Measurements from ENCODE around the gene CISH.
A peak's percentile ranks its signal among the peaks of the same experiment; 100 is the strongest.

Gene CISH

GRCh38 chr3:50637011-50637410 is 25.4 kb upstream of the CISH start:
- no peak for DNase-seq (ENCODE audit: low spot score)

- no peak for DNase-seq (ENCODE audit: low spot score)
Measured at GRCh38 chr3:50635066-50635465, 23.5 kb upstream of the CISH start.

GRCh38 chr3:50633230-50633790 is 21.7 kb upstream of the CISH start:
- no peak for DNase-seq (ENCODE audit: low spot score)

GRCh38 chr3:50632450-50632849 is 20.9 kb upstream of the CISH start:
- DNase-seq (ENCODE audit: low spot score) = no peak

- DNase-seq (ENCODE audit: low spot score) = no peak
Measured at GRCh38 chr3:50630877-50631276, 19.3 kb upstream of the CISH start.

GRCh38 chr3:50630394-50630793 is 18.8 kb upstream of the CISH start:
- no peak for DNase-seq (ENCODE audit: low spot score)

- no peak for DNase-seq (ENCODE audit: low spot score)
Measured at GRCh38 chr3:50628601-50629000, 17.0 kb upstream of the CISH start.

- peak; percentile 79 for DNase-seq (ENCODE audit: low spot score)
Measured at GRCh38 chr3:50627407-50628051, 16.0 kb upstream of the CISH start.

- DNase-seq (ENCODE audit: low spot score) = no peak
Measured at GRCh38 chr3:50626401-50626800, 14.8 kb upstream of the CISH start.

- DNase-seq (ENCODE audit: low spot score) = no peak
Measured at GRCh38 chr3:50625231-50626182, 13.9 kb upstream of the CISH start.

GRCh38 chr3:50624634-50625033 is 13.1 kb upstream of the CISH start:
- no peak for DNase-seq (ENCODE audit: low spot score)

- peak; percentile 22 for DNase-seq (ENCODE audit: low spot score)
Measured at GRCh38 chr3:50623840-50624474, 12.4 kb upstream of the CISH start.

- DNase-seq (ENCODE audit: low spot score) = no peak
Measured at GRCh38 chr3:50622881-50623280, 11.3 kb upstream of the CISH start.

GRCh38 chr3:50620820-50621219 is 9.2 kb upstream of the CISH start:
- DNase-seq (ENCODE audit: low spot score) = peak; percentile 35

GRCh38 chr3:50620420-50620819 is 8.8 kb upstream of the CISH start:
- DNase-seq (ENCODE audit: low spot score) = no peak

- no peak for DNase-seq (ENCODE audit: low spot score)
Measured at GRCh38 chr3:50617911-50618481, 6.4 kb upstream of the CISH start.

- peak; percentile 28 for DNase-seq (ENCODE audit: low spot score)
Measured at GRCh38 chr3:50617096-50617791, 5.7 kb upstream of the CISH start, which contains the start of gene MAPKAPK3. MAPKAPK3 (plus strand) TSS chr3:50617151; CDS start chr3:50617566, 415 bp downstream.

GRCh38 chr3:50616770-50617095 is 5.2 kb upstream of the CISH start:
- DNase-seq (ENCODE audit: low spot score) = peak; percentile 97

- peak; percentile 89 for DNase-seq (ENCODE audit: low spot score)
Measured at GRCh38 chr3:50616003-50616769, 4.6 kb upstream of the CISH start.

- no peak for DNase-seq (ENCODE audit: low spot score)
Measured at GRCh38 chr3:50615190-50615589, 3.6 kb upstream of the CISH start.

Data from AG20443 (cell line).